ENCODE data around the gene AIG1.

AIG1 gene

DNA sequence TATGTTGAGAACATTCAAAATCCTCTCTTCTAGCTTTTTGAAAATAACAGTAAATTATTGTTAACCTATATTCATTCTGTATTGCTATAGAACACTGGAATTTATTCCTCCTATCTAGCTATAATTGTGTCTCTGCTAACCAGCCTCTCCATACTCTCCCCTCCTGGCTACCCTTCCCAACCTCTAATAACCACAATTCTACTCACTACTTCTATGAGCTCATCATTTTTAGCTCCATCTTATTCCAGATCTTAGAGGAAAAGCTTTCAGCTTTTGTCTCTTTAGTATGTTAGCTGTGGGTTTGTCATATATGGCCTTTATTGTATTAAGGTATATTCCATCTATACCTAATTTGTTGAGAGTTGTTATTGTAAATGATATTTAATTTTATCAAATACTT, 108.8 kb downstream of the AIG1 start:
- no peak for DNase-seq

DNA sequence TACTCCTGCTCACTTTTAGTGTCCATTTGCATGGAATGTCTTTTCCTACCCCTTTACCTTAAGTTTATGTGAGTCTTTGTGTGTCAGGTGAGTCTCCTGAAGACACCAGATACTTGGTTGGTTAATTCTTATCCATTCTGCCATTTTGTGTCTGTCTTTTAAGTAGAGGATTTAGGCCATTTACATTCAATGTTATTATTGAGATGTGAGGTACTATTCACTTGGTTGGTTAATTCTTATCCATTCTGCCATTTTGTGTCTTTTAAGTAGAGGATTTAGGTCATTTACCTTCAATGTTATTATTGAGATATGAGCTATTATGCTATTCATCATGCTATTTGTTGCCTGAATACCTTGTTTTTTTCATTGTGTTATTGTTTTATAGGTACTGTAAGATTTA, 113.8 kb downstream of the AIG1 start:
- no peak for DNase-seq

DNA sequence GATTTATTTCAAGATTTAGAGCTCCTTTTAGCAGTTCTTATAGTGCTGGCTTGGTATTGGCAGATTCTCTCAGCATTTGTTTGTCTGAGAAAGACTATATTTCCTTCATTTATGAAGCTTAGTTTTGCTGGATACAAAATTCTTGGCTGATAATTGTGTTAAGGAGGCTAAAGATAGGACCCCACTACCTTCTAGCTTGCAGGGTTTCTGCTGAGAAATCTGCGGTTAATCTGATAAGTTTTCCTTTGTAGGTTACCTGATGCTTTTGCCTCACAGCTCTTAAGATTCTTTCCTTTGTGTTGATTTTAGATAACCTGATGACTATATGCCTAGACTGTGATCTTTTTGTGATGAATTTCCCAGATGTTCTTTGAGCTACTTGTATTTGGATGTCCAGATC, 114.3 kb downstream of the AIG1 start:
- no peak for DNase-seq

DNA sequence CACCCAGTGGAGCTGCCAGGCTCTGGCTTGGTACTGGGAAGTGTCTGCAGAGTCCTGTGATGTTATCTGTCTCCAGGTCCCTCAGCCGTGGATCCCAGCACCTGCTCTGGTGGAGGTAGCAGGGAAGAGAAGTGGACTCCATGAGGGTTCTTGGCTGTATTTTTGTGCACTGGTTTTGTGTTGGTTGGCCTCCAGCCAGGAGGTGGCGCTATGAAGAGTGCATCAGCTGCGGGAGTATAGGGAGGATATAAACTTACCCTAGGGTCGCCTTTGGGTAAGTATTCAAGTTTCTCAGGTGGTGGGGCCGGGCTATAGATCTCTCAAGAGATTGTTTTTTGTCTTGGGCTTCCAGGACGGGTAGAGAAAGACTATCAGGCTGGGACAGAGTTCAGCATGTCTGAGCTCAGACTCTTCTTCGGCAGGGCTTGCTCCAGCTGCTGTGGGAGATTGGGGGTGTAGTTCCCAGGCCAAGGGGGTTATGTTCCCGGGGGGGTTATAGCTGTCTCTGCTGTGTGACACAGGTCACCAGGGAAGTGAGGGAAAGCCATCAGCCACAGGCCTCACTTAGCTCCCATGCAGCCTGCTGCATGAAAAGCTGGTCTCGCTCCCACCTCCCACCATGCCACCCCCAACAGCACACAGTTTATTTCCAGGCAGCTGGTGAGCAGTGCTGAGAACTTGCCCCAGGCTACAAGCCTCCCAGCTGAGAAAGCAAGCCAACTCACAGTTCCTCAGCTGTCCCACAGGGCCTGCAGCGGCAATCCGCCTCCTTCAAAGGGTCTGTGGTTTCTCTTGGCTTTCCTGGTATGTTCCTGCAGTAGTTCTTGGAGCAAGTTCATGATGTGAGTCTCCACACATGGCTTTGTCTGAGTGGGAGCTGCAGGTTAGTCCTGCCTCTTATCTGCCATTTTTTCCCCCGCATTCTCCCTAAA, 115.7 kb downstream of the AIG1 start:
- DNase-seq, result no peak

DNA sequence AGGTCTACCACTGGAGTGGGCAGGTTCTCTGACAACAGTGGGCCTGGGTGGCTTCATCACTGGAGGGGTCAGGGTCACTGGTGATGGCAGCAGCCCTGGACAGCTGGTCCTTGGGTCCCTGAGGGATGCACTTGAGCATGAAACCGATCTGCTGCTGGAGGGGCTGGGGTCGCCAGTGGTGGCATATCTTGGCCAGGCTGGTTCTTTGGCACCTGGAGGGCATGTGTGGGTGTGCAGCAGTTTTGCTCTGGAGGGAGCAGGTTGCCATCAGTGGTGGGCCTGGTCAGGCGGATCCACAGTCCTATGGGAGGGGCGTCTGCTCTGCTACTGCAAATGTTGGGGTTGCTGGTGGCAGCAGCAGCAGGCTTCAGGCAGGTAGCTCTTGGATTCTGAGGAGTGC, 117.0 kb downstream of the AIG1 start:
- DNase-seq, result no peak

DNA sequence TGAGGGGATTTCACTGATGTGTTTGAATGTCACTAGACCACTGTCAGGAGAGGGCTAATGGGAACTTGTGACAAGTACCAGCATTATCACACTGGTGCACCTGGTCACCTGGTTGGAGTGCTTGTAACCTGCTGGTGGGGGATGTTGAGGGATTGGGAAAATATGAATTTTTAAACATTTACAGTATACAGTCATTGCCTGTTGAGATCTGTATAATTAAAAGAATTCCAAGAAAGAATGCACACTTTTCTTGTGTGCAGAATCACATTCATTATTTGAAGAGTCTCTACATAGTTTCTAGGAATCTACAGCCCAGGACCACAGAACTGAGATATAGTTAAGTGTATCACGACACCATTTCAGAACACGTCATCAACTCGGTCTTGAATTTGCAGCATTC, 118.4 kb downstream of the AIG1 start:
- no peak for DNase-seq

DNA sequence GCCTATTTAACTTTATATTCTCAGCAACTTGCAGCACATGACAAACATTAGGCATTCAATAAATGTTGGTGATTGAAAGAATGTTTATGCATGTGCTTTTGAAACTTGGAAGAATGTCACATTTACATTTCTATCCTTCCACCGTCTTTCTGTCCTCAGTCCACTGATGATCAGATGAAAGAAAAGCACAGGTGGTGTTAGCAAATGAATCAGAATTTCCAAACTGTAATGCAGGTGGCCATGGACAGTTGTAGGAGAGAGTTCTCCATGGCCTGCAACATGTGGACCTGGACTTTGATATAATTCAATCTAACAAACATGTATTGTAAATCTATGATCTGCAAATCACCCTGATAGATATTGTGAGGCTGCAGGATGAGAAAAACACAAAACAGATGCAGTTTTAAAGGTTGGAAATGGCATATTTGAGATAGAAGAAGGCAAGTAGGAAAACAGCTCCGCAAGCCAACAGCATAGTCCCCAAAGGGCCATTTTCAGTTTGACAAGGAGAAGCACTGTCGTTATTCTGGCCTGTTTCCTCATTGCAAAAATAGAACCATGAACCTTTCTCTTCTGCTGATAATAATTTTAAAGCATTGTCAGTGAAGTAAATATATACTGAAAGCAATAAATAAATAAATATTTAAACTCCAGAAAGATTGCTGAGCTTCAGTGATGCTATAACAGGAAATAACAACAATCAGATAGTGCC, 119.4 kb downstream of the AIG1 start:
- no peak for DNase-seq

DNA sequence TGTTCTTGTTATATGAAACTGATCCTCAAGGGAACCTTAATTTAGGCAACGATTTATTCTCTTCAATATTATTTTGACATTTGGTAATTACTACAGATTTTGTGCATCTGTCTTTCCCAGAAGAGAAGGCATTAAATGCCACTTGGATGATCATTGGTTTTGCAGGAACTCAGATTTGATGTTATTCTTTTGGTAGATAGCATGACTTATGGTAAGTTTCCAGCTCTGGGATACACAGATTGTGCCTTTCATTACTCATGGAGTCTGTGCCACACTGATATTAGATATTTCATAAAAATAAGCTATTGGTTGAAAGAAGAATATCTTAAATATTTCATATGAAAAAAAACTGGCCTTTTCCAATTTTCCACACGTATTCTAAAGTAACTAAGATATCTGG, 120.1 kb downstream of the AIG1 start:
- no peak for DNase-seq

DNA sequence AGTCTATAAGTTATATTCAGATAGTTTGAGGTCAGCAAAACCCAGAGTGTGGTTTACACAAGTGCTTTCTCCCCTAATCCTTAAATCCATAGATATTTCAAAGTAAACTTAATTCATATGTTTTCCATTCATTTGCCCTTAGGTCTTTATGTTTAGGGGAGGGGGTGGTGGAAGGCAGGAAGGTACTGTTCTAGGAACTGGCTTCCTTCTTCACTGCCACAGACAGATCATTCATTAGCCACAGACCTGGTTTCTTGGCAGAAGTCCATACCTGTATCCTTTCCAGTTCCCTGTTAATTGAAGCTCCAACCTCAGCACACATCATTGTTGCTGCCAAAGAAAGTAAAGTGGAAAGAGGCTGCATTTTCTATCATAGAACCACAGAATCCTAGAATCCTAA, 123.0 kb downstream of the AIG1 start:
- DNase-seq, result no peak

DNA sequence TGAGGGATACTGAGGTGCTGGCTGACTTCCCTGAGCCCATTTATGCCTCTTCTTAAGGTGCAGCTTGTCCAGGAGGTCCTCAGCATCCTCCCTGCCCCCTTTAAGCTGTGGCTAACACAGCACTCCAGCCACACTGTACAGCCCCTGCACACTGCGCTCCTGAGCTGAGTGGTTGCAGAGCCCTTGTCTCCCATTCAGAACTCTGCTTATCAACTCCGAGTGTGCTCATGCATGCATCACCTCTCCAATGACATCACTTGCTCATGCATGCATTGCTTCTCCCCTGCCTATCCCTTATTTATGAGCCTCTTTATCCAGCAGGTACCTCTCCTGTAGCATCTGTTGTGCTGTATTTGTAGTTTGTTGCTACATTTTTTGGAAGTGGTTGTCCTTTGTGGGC, 124.6 kb downstream of the AIG1 start:
- DNase-seq, result no peak

DNA sequence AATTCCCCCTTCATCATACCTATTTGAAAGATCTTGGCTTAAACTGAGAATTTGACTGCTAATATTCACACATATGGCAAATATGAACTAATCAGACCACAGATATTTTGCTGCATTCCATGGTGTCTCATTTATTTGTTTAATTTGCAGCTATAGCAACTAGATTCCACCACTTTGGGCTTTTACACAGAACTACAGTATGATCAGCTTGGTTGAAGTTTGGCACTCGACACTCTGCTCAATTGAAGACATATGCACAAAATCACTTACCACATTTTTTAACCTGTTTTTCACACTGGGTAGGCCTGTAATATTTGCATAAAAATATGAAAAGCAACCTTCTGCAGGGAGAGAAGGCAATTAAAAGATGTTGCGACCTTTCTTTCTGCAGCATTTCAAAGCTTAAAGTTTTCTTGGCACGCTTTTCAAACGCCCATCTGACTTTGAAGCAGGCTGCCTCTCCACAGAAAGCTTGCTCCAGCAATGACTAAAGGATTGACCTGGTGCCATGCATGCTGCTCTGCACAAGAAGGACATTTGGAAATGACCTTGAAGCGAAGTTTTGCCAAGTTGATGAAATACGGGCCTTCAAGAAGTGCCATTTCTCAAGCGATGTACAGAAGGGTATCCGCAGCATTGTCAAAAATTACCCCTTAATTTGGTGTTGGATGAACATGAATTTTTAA, 126.7 kb downstream of the AIG1 start:
- DNase-seq, result no peak

DNA sequence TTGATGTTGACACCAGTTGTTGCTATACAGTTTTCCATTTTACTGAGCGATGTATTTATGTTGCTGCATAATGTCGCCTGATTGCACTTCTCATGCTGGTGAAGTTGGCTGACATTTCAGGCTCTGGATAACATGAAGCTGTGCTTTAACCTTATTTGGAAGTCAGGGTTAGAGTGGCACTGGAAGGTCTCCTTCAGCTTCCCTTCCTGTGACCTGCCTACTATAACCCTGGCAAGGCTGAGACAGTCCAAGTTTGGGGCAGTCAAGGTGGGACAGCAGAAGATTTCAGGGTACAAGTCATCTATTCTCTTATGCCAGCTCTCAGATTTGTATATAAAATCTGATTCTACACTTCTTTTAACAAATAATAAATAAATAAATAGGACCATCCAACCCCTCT, 127.6 kb downstream of the AIG1 start:
- no peak for DNase-seq

DNA sequence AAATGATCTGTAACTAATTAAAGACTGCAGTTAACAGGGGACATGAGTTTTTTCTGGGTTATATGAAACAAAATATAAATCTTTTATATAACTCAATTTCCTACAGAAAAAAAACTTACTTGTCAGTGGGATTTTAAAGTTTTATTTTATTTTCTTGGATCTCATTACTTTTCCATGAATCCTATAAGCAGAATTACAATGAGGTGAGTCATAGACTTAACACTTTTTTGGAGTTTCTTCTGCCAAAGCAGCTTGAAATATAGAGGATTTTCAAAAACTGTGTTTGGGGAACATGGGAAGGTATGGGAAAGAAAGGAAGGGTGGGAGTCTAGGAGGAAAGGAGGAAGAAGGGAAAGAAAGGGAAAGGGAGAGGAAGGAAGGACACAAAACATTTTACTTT, 130.7 kb downstream of the AIG1 start:
- no peak for DNase-seq

DNA sequence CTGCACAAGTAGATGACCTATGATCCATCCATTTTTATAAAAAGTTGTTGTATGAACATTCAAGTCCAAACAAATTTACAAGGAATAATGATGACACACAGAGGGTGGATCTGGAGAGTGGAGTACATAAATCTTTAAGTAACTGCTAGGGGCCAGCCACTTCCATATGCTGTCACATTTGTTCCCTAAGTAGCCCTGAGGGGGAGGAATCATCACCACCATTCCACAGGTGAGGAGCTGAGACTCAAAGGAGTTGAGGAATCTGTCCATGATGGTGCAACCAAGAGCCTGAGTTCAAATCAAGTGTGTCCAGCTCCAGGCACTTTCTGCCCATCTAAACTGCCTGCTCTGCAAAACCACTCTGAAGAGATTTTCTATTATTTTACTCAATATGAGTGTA, 132.1 kb downstream of the AIG1 start:
- no peak for DNase-seq

DNA sequence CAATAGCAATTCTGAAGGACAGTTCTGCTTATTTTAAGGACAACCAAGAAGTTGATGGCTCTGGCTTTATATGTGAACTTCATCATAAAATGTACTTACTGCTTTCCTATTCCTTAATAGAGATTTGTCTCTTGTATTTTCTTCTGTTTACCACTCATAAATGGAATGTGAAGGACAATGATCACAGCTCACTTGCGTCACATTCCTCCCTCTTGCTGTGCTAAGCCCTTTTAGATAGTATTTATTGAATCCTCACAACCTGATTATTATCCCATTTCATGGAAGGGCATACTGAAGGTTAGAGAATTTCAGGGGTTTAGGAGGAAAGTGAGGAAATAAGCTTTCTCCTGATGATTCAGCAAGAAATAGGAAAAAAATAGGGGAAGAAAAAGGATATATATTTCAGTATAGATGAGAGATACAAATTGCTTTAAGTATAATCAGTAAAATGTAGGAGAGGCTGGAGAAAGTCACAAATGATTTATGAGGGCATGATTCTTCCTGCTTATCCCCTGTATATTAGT, 132.9 kb downstream of the AIG1 start:
- DNase-seq, result no peak

DNA sequence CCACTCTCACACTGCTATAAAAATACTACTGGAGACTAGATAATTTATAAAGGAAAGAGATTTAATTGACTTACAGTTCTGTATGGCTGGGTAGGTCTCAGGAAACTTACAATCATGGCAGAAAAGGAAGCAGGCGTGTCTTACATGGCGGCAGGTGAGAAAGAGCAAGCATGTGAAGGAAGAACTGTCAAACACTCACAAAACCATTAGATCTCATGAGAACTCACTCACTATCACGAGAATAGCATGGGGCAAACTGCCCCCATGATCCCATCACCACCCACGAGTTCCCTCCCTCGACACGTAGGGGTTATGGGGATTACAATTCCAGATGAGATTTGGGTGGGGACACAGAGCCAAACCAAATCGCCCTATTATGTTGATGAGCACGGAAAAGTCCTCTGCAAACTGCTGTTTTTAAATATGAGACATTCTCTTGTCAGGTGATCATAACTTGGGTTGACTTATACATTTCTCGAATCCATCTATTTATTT, 133.5 kb downstream of the AIG1 start:
- DNase-seq, result no peak

DNA sequence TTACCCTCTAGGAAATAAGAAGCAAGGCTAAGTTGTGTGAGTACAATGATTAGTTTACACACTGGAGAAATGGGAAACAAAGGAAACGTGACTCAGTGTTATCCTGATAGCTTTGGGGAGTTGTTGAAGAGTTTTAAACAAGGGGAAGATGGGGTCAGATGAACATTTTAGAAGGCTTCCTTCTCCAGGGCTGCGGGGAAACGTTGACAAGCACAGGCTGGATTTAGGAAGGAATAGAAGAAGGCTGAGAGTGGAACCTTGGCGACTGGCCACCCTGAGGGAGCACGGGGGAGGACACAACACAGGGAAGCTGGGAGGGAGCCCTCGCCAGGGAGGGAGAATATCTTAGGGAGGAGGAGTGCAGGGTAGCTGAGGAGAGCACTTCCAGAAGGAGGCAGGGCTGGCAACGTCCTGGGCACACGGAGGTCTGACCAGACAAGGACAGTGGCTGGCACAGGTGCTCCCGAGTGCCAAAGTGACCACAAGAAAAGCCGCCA, 134.7 kb downstream of the AIG1 start:
- no peak for DNase-seq

DNA sequence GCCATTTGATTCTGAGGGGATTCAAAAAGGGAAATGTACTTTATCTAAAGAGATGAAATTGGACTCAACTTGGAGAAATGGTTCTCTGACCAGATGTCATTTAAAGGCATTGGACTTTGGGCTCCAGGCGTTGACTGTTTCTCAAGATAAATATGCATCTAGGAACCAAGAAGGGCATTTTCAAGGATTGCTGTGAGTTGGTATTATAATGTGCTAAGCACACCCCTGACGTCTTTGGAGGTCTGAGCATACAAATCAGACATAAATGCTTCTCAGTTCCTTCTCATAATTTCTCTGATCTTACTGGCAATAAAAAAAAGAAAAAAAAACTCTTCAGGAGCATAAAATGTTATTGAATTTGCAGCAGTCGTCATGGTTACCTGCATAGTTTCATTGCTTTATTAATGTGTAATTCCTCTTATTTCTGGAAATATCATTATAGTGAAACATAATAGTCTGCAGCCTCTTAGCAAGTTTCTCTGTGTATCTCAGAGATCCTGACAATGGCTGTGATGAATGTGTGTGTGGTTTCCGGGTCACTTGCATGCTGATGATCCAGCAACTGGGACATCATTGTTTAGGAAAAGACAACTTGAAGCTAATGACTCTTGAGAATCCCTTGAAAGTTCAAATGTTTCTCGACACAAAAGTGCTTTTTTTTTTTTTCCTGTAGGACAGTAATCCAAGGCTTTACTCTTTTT, 136.0 kb downstream of the AIG1 start:
- no peak for DNase-seq

DNA sequence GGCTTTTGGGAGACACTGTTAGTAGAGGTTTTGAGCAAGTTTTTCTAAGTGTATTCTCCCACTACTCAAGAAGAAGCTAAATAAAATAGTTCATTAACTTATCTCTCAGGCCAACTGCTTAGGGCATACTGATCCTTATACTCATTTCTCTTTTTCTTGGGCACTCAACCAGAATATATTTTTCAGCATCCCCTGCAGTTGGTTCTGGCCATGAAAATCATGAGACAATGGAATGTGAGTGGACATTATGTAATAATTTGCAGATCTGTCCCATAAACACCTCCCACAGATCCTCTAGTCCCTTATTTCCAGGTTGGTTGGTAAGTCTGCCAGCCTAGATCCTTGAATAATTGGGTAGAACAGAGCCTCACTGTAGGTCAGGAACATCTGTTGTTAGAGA, 136.7 kb downstream of the AIG1 start:
- DNase-seq, result no peak

DNA sequence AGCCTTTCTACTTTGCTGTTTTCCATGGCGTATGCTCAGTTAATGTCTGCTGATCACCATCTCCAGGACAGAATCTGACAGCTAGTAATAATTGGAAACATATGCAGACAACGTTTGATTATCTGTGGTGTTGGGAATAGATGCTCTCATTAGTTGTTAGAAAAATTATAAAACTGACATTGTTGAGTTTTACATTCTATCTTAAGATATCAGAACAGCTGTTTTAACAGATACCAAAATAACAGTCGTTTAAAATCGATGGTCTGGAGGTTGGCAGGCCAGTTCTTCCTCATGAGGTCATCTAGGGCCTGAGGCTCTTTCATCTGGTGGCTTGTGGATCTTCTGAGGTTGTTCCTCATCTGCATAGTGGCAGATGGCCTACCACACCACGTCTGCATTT, 137.6 kb downstream of the AIG1 start:
- DNase-seq, result no peak

DNA sequence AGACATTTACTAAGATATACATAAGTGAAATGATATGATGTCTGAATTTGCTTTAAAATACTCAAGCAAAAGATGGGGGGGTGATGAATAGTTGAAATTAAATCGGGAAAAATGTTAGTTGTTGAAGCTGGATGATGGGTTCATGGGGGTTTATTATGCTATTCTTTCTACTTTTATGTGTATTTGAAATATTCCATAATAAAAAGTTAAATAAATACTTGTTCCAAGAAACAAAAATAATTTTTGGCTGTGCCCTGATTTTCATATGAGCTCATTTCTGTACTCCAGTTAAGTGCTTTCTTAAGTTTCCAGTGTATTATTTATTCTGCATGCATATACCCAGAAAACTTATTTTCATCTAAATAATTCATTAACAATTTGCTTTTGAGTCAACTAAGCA, 138.6 kb downstream of the AIG1 start:
- no peak for DNase-seq

DNA sequence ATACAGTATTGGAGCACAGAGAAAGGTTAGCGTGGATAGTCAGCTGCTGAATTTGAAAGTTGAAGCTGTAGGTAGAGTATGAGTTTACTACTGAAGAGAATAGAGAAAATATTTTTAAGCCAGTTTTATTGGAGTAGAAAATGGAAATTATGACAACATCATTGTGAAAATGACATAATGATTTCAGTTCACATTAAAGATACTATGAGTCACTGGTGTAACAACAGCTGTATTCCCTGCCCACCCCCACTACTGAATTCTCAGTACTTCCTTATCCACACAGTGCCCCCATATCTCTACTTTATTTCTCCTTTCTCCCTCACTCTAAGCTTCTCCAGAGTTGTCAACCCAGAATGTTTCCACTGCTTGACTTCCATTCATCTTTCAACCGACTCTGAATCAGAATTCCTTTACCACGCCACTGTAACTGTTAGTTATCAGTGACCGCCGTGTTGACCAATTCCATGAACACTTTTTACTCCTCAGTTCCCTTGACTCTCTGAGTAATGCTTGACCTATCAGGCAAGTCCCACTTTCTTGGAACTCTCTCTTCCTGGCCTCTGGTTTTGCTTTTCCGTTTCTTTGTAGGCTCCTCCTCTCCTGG, 139.6 kb downstream of the AIG1 start:
- no peak for DNase-seq
